Measurements from ENCODE around the gene HEPACAM2.

HEPACAM2 gene

GRCh38 chr7:93140582-93141191 is 85.6 kb downstream of the HEPACAM2 start:
- H3K36me3 ChIP-seq (ENCODE audit: control insufficient read depth, insufficient read depth, low read length): no peaks in the 10 kb centered on the region
- no peaks in the 10 kb centered on the region for H3K9me3 ChIP-seq (ENCODE audit: control insufficient read depth, low read length)

GRCh38 chr7:93138576-93138975 is 87.7 kb downstream of the HEPACAM2 start:
- no peak overlapping the region for H2AFZ ChIP-seq
- H3K9me3 ChIP-seq (ENCODE audit: control insufficient read depth, low read length): no peaks in the 10 kb centered on the region
- H3K27ac ChIP-seq: no peak overlapping the region
- TF ChIP-seq CTCF (IDR thresholded peaks at IDR 0.05): no peak
- no peak overlapping the region for H3K4me2 ChIP-seq (ENCODE audit: low read length)
- H3K27me3 ChIP-seq (ENCODE audit: control insufficient read depth, insufficient read depth, low read length): no peaks in the 10 kb centered on the region
- H3K79me2 ChIP-seq: no peaks in the 10 kb centered on the region
- no peak overlapping the region for H3K4me3 ChIP-seq (ENCODE audit: low read depth, low read length)
- H3K9ac ChIP-seq: no peak overlapping the region
- H3K4me1 ChIP-seq: no peaks in the 10 kb centered on the region
- no peaks in the 10 kb centered on the region for H3K36me3 ChIP-seq (ENCODE audit: control insufficient read depth, insufficient read depth, low read length)

More at GRCh38 chr7:93140582-93141191, 85.6 kb downstream of the HEPACAM2 start:
- Histone ChIP-seq H3K9ac (no peak overlapping the region), H2AFZ (no peak overlapping the region), H3K79me2 (no peaks in the 10 kb centered on the region), H3K4me3 (ENCODE audit: low read depth, low read length) (no peak overlapping the region), H3K4me2 (ENCODE audit: low read length) (no peak overlapping the region), H3K27me3 (ENCODE audit: control insufficient read depth, insufficient read depth, low read length) (no peaks in the 10 kb centered on the region), H3K4me1 (no peaks in the 10 kb centered on the region), H3K27ac (no peak overlapping the region)
- no peak for TF ChIP-seq CTCF (IDR thresholded peaks at IDR 0.05)

All from parathyroid adenoma (tissue), 2 donors.